Measurements from ENCODE around the gene KSR1.

KSR1 gene

GRCh38 chr17:27565874-27566670 is 109.8 kb downstream of the KSR1 start:
- Histone ChIP-seq H3K36me3 (ENCODE audit: insufficient read depth) (no peaks in the 10 kb centered on the region), H3K27ac (no peak overlapping the region), H4K20me1 (ENCODE audit: insufficient read depth) (no peaks in the 10 kb centered on the region), H3K27me3 (ENCODE audit: insufficient read depth, low read depth) (no peaks in the 10 kb centered on the region), H3K79me2 (ENCODE audit: insufficient read depth, low read depth) (no peaks in the 10 kb centered on the region), H2AFZ (ENCODE audit: low read depth) (no peak overlapping the region), H3K9ac (no peak overlapping the region), H3K4me2 (no peak overlapping the region), H3K4me1 (ENCODE audit: low read depth, poor library complexity, severe bottlenecking) (no peaks in the 10 kb centered on the region), H3K4me3 (IDR thresholded peaks at IDR 0.05; ENCODE audit: insufficient read depth, low read depth, low read length) (no peak overlapping the region)
- TF ChIP-seq, protein P1, sequence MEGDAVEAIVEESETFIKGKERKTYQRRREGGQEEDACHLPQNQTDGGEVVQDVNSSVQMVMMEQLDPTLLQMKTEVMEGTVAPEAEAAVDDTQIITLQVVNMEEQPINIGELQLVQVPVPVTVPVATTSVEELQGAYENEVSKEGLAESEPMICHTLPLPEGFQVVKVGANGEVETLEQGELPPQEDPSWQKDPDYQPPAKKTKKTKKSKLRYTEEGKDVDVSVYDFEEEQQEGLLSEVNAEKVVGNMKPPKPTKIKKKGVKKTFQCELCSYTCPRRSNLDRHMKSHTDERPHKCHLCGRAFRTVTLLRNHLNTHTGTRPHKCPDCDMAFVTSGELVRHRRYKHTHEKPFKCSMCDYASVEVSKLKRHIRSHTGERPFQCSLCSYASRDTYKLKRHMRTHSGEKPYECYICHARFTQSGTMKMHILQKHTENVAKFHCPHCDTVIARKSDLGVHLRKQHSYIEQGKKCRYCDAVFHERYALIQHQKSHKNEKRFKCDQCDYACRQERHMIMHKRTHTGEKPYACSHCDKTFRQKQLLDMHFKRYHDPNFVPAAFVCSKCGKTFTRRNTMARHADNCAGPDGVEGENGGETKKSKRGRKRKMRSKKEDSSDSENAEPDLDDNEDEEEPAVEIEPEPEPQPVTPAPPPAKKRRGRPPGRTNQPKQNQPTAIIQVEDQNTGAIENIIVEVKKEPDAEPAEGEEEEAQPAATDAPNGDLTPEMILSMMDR (conservative IDR thresholded peaks at IDR 0.05; ENCODE audit: low read depth, low read length), result no peak

GRCh38 chr17:27566671-27567562 is 110.7 kb downstream of the KSR1 start:
- TF ChIP-seq, protein P1 (conservative IDR thresholded peaks at IDR 0.05; ENCODE audit: low read depth, low read length), result no peak
- H3K27ac ChIP-seq, result no peak overlapping the region
- no peak overlapping the region for H3K4me2 ChIP-seq
- no peaks in the 10 kb centered on the region for H3K79me2 ChIP-seq (ENCODE audit: insufficient read depth, low read depth)
- no peaks in the 10 kb centered on the region for H3K27me3 ChIP-seq (ENCODE audit: insufficient read depth, low read depth)
- H4K20me1 ChIP-seq (ENCODE audit: insufficient read depth), result no peaks in the 10 kb centered on the region
- no peak overlapping the region for H3K4me3 ChIP-seq (IDR thresholded peaks at IDR 0.05; ENCODE audit: insufficient read depth, low read depth, low read length)
- no peaks in the 10 kb centered on the region for H3K4me1 ChIP-seq (ENCODE audit: low read depth, poor library complexity, severe bottlenecking)
- H3K36me3 ChIP-seq (ENCODE audit: insufficient read depth), result no peaks in the 10 kb centered on the region
- no peak overlapping the region for H3K9ac ChIP-seq
- H2AFZ ChIP-seq (ENCODE audit: low read depth), result no peak overlapping the region

GRCh38 chr17:27567563-27567859 is 111.3 kb downstream of the KSR1 start:
- Histone ChIP-seq H3K79me2 (ENCODE audit: insufficient read depth, low read depth) (no peaks in the 10 kb centered on the region), H2AFZ (ENCODE audit: low read depth) (no peak overlapping the region), H3K36me3 (ENCODE audit: insufficient read depth) (no peaks in the 10 kb centered on the region), H3K4me2 (no peak overlapping the region), H4K20me1 (ENCODE audit: insufficient read depth) (no peaks in the 10 kb centered on the region), H3K4me3 (IDR thresholded peaks at IDR 0.05; ENCODE audit: insufficient read depth, low read depth, low read length) (no peak overlapping the region), H3K27me3 (ENCODE audit: insufficient read depth, low read depth) (no peaks in the 10 kb centered on the region), H3K9ac (no peak overlapping the region), H3K4me1 (ENCODE audit: low read depth, poor library complexity, severe bottlenecking) (no peaks in the 10 kb centered on the region), H3K27ac (no peak overlapping the region)
- TF ChIP-seq, protein P1 (conservative IDR thresholded peaks at IDR 0.05; ENCODE audit: low read depth, low read length), result no peak

GRCh38 chr17:27568216-27568615 is 112.0 kb downstream of the KSR1 start:
- Histone ChIP-seq H3K27ac (no peak overlapping the region), H2AFZ (ENCODE audit: low read depth) (no peak overlapping the region), H3K4me1 (ENCODE audit: low read depth, poor library complexity, severe bottlenecking) (no peaks in the 10 kb centered on the region), H3K4me2 (no peak overlapping the region), H3K27me3 (ENCODE audit: insufficient read depth, low read depth) (no peaks in the 10 kb centered on the region), H3K79me2 (ENCODE audit: insufficient read depth, low read depth) (no peaks in the 10 kb centered on the region), H3K36me3 (ENCODE audit: insufficient read depth) (no peaks in the 10 kb centered on the region), H3K4me3 (IDR thresholded peaks at IDR 0.05; ENCODE audit: insufficient read depth, low read depth, low read length) (no peak overlapping the region), H3K9ac (no peak overlapping the region), H4K20me1 (ENCODE audit: insufficient read depth) (no peaks in the 10 kb centered on the region)
- TF ChIP-seq, protein P1 (conservative IDR thresholded peaks at IDR 0.05; ENCODE audit: low read depth, low read length), result no peak
